Measurements from ENCODE around the gene SIGLEC14.
"Not testable (repeated sequence)": the region's sequence is repeated elsewhere in the genome, so short reads cannot be mapped to it uniquely, and the experiment has no call there.

Gene SIGLEC14

DNA sequence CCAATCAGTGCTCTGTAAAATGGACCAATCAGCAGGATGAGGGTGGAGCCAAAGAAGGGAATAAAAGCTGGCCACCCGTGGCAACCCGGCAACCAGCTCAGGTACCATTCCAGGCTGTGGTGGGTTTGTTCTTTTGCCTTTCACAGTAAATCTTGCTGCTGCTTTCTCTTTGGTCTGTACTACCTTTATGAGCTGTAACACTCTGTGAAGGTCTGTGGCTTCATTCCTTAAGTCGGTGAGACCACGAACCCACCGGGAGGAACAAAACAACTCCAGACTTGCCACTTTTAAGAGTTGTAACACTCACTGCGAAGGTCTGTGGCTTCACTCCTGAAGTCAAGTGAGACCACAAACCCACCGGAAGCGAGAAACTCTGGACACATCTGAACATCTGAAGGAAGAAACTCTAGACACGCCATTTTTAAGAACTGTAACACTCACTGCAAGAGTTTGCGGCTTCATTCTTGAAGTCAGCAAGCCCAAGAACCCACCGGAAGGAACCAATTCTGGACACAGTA is 30.0 kb upstream of the SIGLEC14 start:
- Histone ChIP-seq H3K4me1 (ENCODE audit: control insufficient read depth, low read length) (0 out of 2 replicates have a peak, but pooled peaks cover 3% of the 10 kb centered on the region), H3K27me3 (ENCODE audit: control insufficient read depth, low read length) (no peaks in the 10 kb centered on the region), H3K79me2 (ENCODE audit: control insufficient read depth, low read length) (no peaks in the 10 kb centered on the region), H3K4me2 (ENCODE audit: low read length) (no peak overlapping the region), H3K9me3 (ENCODE audit: control insufficient read depth, insufficient read depth, low read length) (peaks cover 4% of the 10 kb centered on the region; the same call in 1 of the 2 replicates), H3K4me3 (ENCODE audit: low read length) (no peak overlapping the region), H3K27ac (ENCODE audit: low read depth, low read length) (no peak overlapping the region), H3K36me3 (ENCODE audit: control insufficient read depth, low read length) (no peaks in the 10 kb centered on the region), H4K20me1 (ENCODE audit: control insufficient read depth, insufficient read depth, low read depth, low read length) (no peaks in the 10 kb centered on the region), H3F3A (ENCODE audit: control insufficient read depth, insufficient read depth) (no peaks in the 10 kb centered on the region), H3K9me2 (replicated peaks; ENCODE audit: control insufficient read depth, low read length) (no peaks in the 10 kb centered on the region)
- no peak for TF ChIP-seq EZH2phosphoT487 (IDR thresholded peaks at IDR 0.05; ENCODE audit: borderline replicate concordance, low read length)
- TF ChIP-seq, protein P1, sequence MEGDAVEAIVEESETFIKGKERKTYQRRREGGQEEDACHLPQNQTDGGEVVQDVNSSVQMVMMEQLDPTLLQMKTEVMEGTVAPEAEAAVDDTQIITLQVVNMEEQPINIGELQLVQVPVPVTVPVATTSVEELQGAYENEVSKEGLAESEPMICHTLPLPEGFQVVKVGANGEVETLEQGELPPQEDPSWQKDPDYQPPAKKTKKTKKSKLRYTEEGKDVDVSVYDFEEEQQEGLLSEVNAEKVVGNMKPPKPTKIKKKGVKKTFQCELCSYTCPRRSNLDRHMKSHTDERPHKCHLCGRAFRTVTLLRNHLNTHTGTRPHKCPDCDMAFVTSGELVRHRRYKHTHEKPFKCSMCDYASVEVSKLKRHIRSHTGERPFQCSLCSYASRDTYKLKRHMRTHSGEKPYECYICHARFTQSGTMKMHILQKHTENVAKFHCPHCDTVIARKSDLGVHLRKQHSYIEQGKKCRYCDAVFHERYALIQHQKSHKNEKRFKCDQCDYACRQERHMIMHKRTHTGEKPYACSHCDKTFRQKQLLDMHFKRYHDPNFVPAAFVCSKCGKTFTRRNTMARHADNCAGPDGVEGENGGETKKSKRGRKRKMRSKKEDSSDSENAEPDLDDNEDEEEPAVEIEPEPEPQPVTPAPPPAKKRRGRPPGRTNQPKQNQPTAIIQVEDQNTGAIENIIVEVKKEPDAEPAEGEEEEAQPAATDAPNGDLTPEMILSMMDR (IDR thresholded peaks at IDR 0.05; ENCODE audit: low read depth, low read length, poor library complexity, severe bottlenecking) = no peak

DNA sequence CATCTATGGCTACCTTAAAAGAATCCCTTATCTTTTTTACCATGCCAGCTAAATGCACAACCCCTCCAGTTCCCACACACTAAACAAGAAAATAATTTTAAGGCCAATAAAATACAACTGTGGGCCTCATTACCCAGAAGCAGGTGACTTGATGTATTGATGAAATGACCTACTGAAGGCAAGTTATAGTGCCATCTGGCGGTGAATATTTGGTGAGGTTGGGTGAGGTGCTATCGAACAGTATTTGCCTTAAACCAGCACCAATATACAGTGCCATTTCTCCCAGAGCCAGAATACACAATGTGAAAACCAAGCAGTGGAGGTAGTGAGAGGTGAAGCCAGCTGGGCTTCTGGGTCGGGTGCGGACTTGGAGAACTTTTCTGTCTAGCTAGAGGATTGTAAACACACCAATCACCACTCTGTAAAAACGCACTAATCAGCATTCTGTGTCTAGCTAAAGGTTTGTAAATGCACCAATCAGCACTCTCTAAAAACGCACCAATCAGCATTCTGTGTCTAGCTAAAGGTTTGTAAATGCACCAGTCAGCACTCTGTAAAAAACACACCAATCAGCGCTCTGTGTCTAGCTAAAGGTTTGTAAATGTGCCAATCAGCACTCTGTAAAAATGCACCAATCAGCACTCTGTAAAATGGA is 29.4 kb upstream of the SIGLEC14 start:
- H3K9me3 ChIP-seq (ENCODE audit: control insufficient read depth, insufficient read depth, low read length); H3K79me2 ChIP-seq (ENCODE audit: control insufficient read depth, low read length); H3K9me2 ChIP-seq (replicated peaks; ENCODE audit: control insufficient read depth, low read length); H3K4me1 ChIP-seq (ENCODE audit: control insufficient read depth, low read length); H3K36me3 ChIP-seq (ENCODE audit: control insufficient read depth, low read length); H4K20me1 ChIP-seq (ENCODE audit: control insufficient read depth, insufficient read depth, low read depth, low read length); H3K4me2 ChIP-seq (ENCODE audit: low read length); H3K27me3 ChIP-seq (ENCODE audit: control insufficient read depth, low read length); H3K27ac ChIP-seq (ENCODE audit: low read depth, low read length); H3F3A ChIP-seq (ENCODE audit: control insufficient read depth, insufficient read depth); H3K4me3 ChIP-seq (ENCODE audit: low read length): not testable (repeated sequence)
- TF ChIP-seq, protein P1 (IDR thresholded peaks at IDR 0.05; ENCODE audit: low read depth, low read length, poor library complexity, severe bottlenecking) = peak; percentile 63

DNA sequence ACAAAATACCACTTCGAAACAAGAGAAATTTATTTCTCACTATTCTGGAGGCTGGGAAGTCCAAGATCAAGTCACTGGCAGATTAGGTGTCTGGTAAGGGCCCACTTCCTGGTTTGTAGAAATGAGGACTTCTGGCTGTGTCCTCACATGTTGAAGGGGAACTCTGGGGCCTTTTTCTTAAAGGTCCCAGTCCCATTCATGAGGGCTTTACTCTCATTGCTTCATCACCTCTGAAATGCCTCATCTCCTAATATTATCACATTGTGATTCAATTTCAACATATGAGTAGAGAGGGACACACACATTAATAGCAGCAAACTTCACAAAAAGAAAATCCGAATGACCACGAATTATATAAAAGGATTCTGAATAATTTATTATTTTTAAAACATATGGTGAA is 21.6 kb upstream of the SIGLEC14 start:
- Histone ChIP-seq H3K27ac (ENCODE audit: low read depth, low read length) (no peak overlapping the region), H3K36me3 (ENCODE audit: control insufficient read depth, low read length) (no peaks in the 10 kb centered on the region), H3K27me3 (ENCODE audit: control insufficient read depth, low read length) (0 out of 2 replicates have a peak, but pooled peaks cover 4% of the 10 kb centered on the region), H3K79me2 (ENCODE audit: control insufficient read depth, low read length) (no peaks in the 10 kb centered on the region), H4K20me1 (ENCODE audit: control insufficient read depth, insufficient read depth, low read depth, low read length) (no peaks in the 10 kb centered on the region), H3K4me1 (ENCODE audit: control insufficient read depth, low read length) (no peaks in the 10 kb centered on the region), H3F3A (ENCODE audit: control insufficient read depth, insufficient read depth) (no peaks in the 10 kb centered on the region), H3K9me2 (replicated peaks; ENCODE audit: control insufficient read depth, low read length) (no peaks in the 10 kb centered on the region), H3K4me3 (ENCODE audit: low read length) (no peak overlapping the region), H3K9me3 (ENCODE audit: control insufficient read depth, insufficient read depth, low read length) (no peaks in the 10 kb centered on the region), H3K4me2 (ENCODE audit: low read length) (no peak overlapping the region)
- TF ChIP-seq, protein P1 (IDR thresholded peaks at IDR 0.05; ENCODE audit: low read depth, low read length, poor library complexity, severe bottlenecking) = no peak
- TF ChIP-seq EZH2phosphoT487 (IDR thresholded peaks at IDR 0.05; ENCODE audit: borderline replicate concordance, low read length) = no peak
